A673 (cell line): ENCODE measurements around the gene USP15. TPM values are rescaled to one million over a fixed set of nuclear protein-coding genes. Genes with fewer than 3 reads are reported as not detected.

Experiments
- BruUV-seq: library from RNA; stranded (reverse); fragments of 400-500 nt; replicated peaks from 2 replicates; lab custom pipeline; 2021; lab: Mats Ljungman, UMichigan
- CTCF ChIA-PET: fragments of 300-600 bp; sonication (Branson Sonifier 250); formaldehyde crosslinking; loops from one replicate; lab custom pipeline; 2022; ENCODE audit warnings: antibody characterized with exemption; lab: Charles Lee
- POLR2A ChIA-PET: fragments of 300-600 bp; sonication (Branson Sonifier 250); formaldehyde crosslinking; loops from one replicate; lab custom pipeline; 2022; ENCODE audit warnings: antibody characterized with exemption; ENCODE audit not compliant: low non-redundant PET; lab: Charles Lee
- DNase-seq: peaks from one replicate; pipeline ENCODE4 v3.0.0-alpha.2; 2015; ENCODE audit warnings: low spot score
- H3K27ac ChIP-seq: fragments of 200-600 bp; sonication (generic); 2 replicates; pipeline ENCODE4 v1.5.1; 2016; ENCODE audit warnings: mixed run types, low read depth, mild to moderate bottlenecking, mixed read lengths, antibody characterized with exemption, low read length; ENCODE audit not compliant: poor library complexity, severe bottlenecking
- H3K27me3 ChIP-seq: fragments of 200-600 bp; sonication (generic); replicated peaks from 2 replicates; pipeline ENCODE4 v1.6.1; 2017; ENCODE audit warnings: mixed run types, low read depth, mild to moderate bottlenecking, mixed read lengths, antibody characterized with exemption, low read length; ENCODE audit not compliant: insufficient read depth, poor library complexity
- H3K36me3 ChIP-seq: fragments of 200-600 bp; sonication (generic); 2 replicates; pipeline ENCODE4 v1.6.1; 2016; ENCODE audit warnings: mixed run types, mild to moderate bottlenecking, mixed read lengths, antibody characterized with exemption, low read length; ENCODE audit not compliant: insufficient read depth, poor library complexity, severe bottlenecking
- H3K4me1 ChIP-seq: fragments of 200-600 bp; sonication (generic); 2 replicates; pipeline ENCODE4 v1.6.1; 2017; ENCODE audit warnings: mixed run types, mild to moderate bottlenecking, mixed read lengths, antibody characterized with exemption, low read length; ENCODE audit not compliant: insufficient read depth, poor library complexity, severe bottlenecking
- H3K4me3 ChIP-seq: fragments of 200-600 bp; sonication (generic); 2 replicates; pipeline ENCODE4 v1.5.1; 2016; ENCODE audit warnings: low read depth, mixed run types, mild to moderate bottlenecking, mixed read lengths, low read length; ENCODE audit not compliant: poor library complexity, severe bottlenecking
- H3K9me3 ChIP-seq: fragments of 200-600 bp; sonication (generic); 2 replicates; pipeline ENCODE4 v1.6.1; 2016; ENCODE audit warnings: mixed run types, low read depth, mild to moderate bottlenecking, mixed read lengths, antibody characterized with exemption, low read length; ENCODE audit not compliant: poor library complexity, severe bottlenecking
- CTCF ChIP-seq: fragments of 300-800, 200-600 bp; sonication (generic); conservative IDR thresholded peaks from 2 replicates; pipeline ENCODE4 v1.5.1; 2017; ENCODE audit warnings: low read depth, mild to moderate bottlenecking, antibody characterized with exemption, low read length, moderate library complexity, mixed read lengths
- EZH2 ChIP-seq: fragments of 200-600 bp; sonication (generic); IDR thresholded peaks from 2 replicates; pipeline ENCODE4 v1.6.1; 2017; ENCODE audit warnings: borderline replicate concordance, low read depth, mild to moderate bottlenecking, mixed read lengths, antibody characterized with exemption, low read length; ENCODE audit not compliant: poor library complexity, severe bottlenecking
- intact Hi-C: fragments of 100-400 bp; cut with micrococcal nuclease; formaldehyde crosslinking; loops from one replicate; pipeline ENCODE4 v1.10.0; 2022; ENCODE audit not compliant: unreplicated experiment
- total RNA-seq: library from RNA; stranded (reverse); gene quantifications from 2 replicates; pipeline ENCODE4 v1.2.3, GENCODE V29; 2021

USP15 gene
- total RNA-seq, 1 experiment from 2014 or later = 61.7 TPM

GRCh38 chr12:62328296-62328921, 68.2 kb downstream of the USP15 start:
- ChIA-PET POLR2A (no interaction called here), CTCF (no interaction called here)
- Histone ChIP-seq H3K27me3 (no peaks in the 10 kb centered on the region), H3K4me1 (no peaks in the 10 kb centered on the region), H3K36me3 (peaks cover 4% of the 10 kb centered on the region), H3K27ac (no peak overlapping the region), H3K9me3 (no peaks in the 10 kb centered on the region), H3K4me3 (no peak overlapping the region)
- intact Hi-C loops = no loop called here
- no TSS peak for BruUV-seq
- no peak for DNase-seq
- TF ChIP-seq CTCF (no peak), EZH2 (no peak)

- H3K27ac ChIP-seq = no peak overlapping the region
- ChIA-PET POLR2A (no interaction called here), CTCF (no interaction called here)
- H3K4me1 ChIP-seq = no peaks in the 10 kb centered on the region
- no peak for DNase-seq
- H3K4me3 ChIP-seq = no peak overlapping the region
- TF ChIP-seq EZH2 (no peak), CTCF (no peak)
- H3K9me3 ChIP-seq = no peaks in the 10 kb centered on the region
- no TSS peak for BruUV-seq
- intact Hi-C loops = no loop called here
- H3K27me3 ChIP-seq = no peaks in the 10 kb centered on the region
- H3K36me3 ChIP-seq = peaks cover 4% of the 10 kb centered on the region
These were observed 71.1 kb downstream of the USP15 start for GRCh38 chr12:62331306-62331705.

GRCh38 chr12:62332598-62332997, 72.4 kb downstream of the USP15 start:
- no peak overlapping the region for H3K27ac ChIP-seq
- peaks cover 3% of the 10 kb centered on the region for H3K36me3 ChIP-seq
- ChIA-PET CTCF (no interaction called here), POLR2A (no interaction called here)
- H3K4me1 ChIP-seq = no peaks in the 10 kb centered on the region
- H3K9me3 ChIP-seq = no peaks in the 10 kb centered on the region
- TF ChIP-seq EZH2 (no peak), CTCF (no peak)
- no peak overlapping the region for H3K4me3 ChIP-seq
- intact Hi-C loops = no loop called here
- no peak for DNase-seq
- no peaks in the 10 kb centered on the region for H3K27me3 ChIP-seq
- no TSS peak for BruUV-seq
